GM12878 (cell line): ENCODE measurements around the gene THTPA. TPM values are rescaled to one million over a fixed set of nuclear protein-coding genes. Genes with fewer than 3 reads are reported as not detected.
"Not testable (repeated sequence)": the region's sequence is repeated elsewhere in the genome, so short reads cannot be mapped to it uniquely, and the experiment has no call there.

Experiments used
- ATAC-seq: fragments of 200-7000 bp; cut with Tn5 transposase; 3 replicates; pipeline ENCODE4 v1.9.1; 2020; ENCODE audit warnings: mild to moderate bottlenecking, moderate library complexity
- BruUV-seq: library from RNA; stranded (reverse); fragments of 400-500 nt; replicated peaks from 2 replicates; lab custom pipeline; 2021; lab: Mats Ljungman, UMichigan
- CTCF ChIA-PET: fragments of 300-600 bp; sonication (Branson Sonifier 250); formaldehyde crosslinking; extraction: SDS; loops from one replicate; lab custom pipeline; 2021; ENCODE audit warnings: inconsistent platforms; lab: Yijun Ruan, JAX
- POLR2A ChIA-PET: fragments of 350-600 bp; formaldehyde crosslinking; extraction: SDS; loops from one replicate; lab custom pipeline; 2021; ENCODE audit warnings: inconsistent platforms; lab: Charles Lee
- RAD21 ChIA-PET: fragments of 300-600 bp; sonication (Branson Sonifier 250); formaldehyde crosslinking; loops from one replicate; lab custom pipeline; 2023; ENCODE audit warnings: antibody characterized with exemption; ENCODE audit not compliant: unreplicated experiment; lab: Charles Lee
- SMC1A ChIA-PET: fragments of 300-600 bp; sonication (Branson Sonifier 250); formaldehyde crosslinking; loops from one replicate; lab custom pipeline; 2023; ENCODE audit not compliant: unreplicated experiment, uncharacterized antibody; lab: Charles Lee
- DNase-seq: peaks from one replicate; pipeline ENCODE4 v3.0.0-alpha.2; 2011; ENCODE audit warnings: low read depth, low spot score
- FAIRE-seq: peaks from 3 replicates; lab custom pipeline; 2011; peaks lifted over from hg19 to GRCh38; lab: Jason Lieb, UNC
- H2AFZ ChIP-seq: 2 replicates; pipeline ENCODE4 v1.6.0; 2011; ENCODE audit warnings: low read depth, low read length, control low read depth; ENCODE audit not compliant: control insufficient read depth
- H3K27ac ChIP-seq: 2 replicates; pipeline ENCODE4 v1.5.1; 2011; ENCODE audit warnings: control low read depth; ENCODE audit not compliant: control insufficient read depth, insufficient read depth
- H3K27me3 ChIP-seq, 2 experiments: replicated peaks in 1 of 2; 2 replicates each; pipeline versions ENCODE4 v1.6.0 to v1.6.1; 2011; ENCODE audit warnings: low read length in 1 of 2; ENCODE audit not compliant: control insufficient read depth in 2 of 2, insufficient read depth in 2 of 2
- H3K36me3 ChIP-seq, 2 experiments: 2 replicates each; pipeline ENCODE4 v1.5.1; 2011; ENCODE audit warnings: low read length in 1 of 2; ENCODE audit not compliant: control insufficient read depth in 2 of 2, insufficient read depth in 2 of 2
- H3K4me1 ChIP-seq: 2 replicates; pipeline ENCODE4 v1.6.1; 2011; ENCODE audit warnings: mild to moderate bottlenecking, low read length, moderate library complexity, mixed read lengths; ENCODE audit not compliant: control insufficient read depth, insufficient read depth
- H3K4me2 ChIP-seq: 2 replicates; pipeline ENCODE4 v1.6.0; 2011; ENCODE audit warnings: control low read depth; ENCODE audit not compliant: control insufficient read depth, insufficient read depth
- H3K4me3 ChIP-seq: fragments of 200-600 bp; sonication (generic); 2 replicates; pipeline ENCODE4 v1.5.1; 2016
- H3K79me2 ChIP-seq: 2 replicates; pipeline ENCODE4 v1.6.0; 2011; ENCODE audit warnings: low read length; ENCODE audit not compliant: control insufficient read depth, insufficient read depth
- H3K9ac ChIP-seq: 2 replicates; pipeline ENCODE4 v1.8.0; 2011; ENCODE audit warnings: low read length, control low read depth, mixed read lengths; ENCODE audit not compliant: control insufficient read depth, insufficient read depth
- H3K9me3 ChIP-seq: replicated peaks from 3 replicates; pipeline ENCODE4 v1.5.1; 2011; ENCODE audit warnings: mild to moderate bottlenecking, low read length; ENCODE audit not compliant: control insufficient read depth, insufficient read depth
- H4K20me1 ChIP-seq: 2 replicates; pipeline ENCODE4 v1.6.0; 2011; ENCODE audit not compliant: control insufficient read depth, insufficient read depth
- WGBS: methylation state at CpG from one replicate; pipeline ENCODE4 v1.1.6; 2016; ENCODE audit warnings: low lambda C conversion rate; ENCODE audit not compliant: insufficient replicate concordance, insufficient coverage; ENCODE audit errors: missing lambda C conversion rate; 5-methylcytosine and 5-hydroxymethylcytosine counted together
- in situ Hi-C: fragments of 300-500 bp; cut with MboI; formaldehyde crosslinking; loops from 9 replicates; pipeline ENCODE4 v1.14.3; 2018; ENCODE audit warnings: mixed read lengths
- intact Hi-C: fragments of 100-400 bp; cut with micrococcal nuclease; formaldehyde crosslinking; loops from one replicate; pipeline ENCODE4 v1.14.2; 2022; ENCODE audit not compliant: unreplicated experiment
- polyA plus RNA-seq, 11 experiments: library from polyadenylated mRNA; depleted of rRNA in 4 of 11; unstranded in 6 of 11; stranded (reverse) in 5 of 11; fragments of >200 nt; fragmentation: Nextera tagmentation in 4 of 11; fragmentation: Illumina TruSeq in 1 of 11; extraction: Ambion mirVana in 4 of 11; extraction: Trizol in 1 of 11; gene quantifications; 1 replicate in 1 of 11; 2 replicates in 10 of 11; pipeline versions ENCODE4 v1.2.1 to v1.2.3, GENCODE V29; 2011 to 2016; ENCODE audit warnings: inconsistent platforms in 2 of 11, missing spikeins in 2 of 11, low read depth in 1 of 11
- total RNA-seq, 4 experiments: library from RNA; depleted of rRNA in 3 of 4; stranded (reverse); fragments of >200 nt in 3 of 4; fragmentation: Illumina TruSeq in 1 of 4; extraction: Trizol in 1 of 4; gene quantifications; 2 replicates each; pipeline versions ENCODE4 v1.2.1 to v1.2.3, GENCODE V29; 2013 to 2021

THTPA gene
- total and polyA plus RNA-seq, 10 of the 15 experiments (the other 5 are each of a cell fraction or from before 2014, with no cell fraction given): 3.1 to 24.9 (median 12.8) TPM

- H3K36me3 ChIP-seq, H3K4me3 ChIP-seq, in situ Hi-C loops, H3K4me2 ChIP-seq, RAD21 ChIA-PET, BruUV-seq, intact Hi-C loops, POLR2A ChIA-PET, FAIRE-seq, H4K20me1 ChIP-seq, H3K27me3 ChIP-seq, H3K9ac ChIP-seq, ATAC-seq, DNase-seq, H3K79me2 ChIP-seq, H2AFZ ChIP-seq, H3K9me3 ChIP-seq, H3K27ac ChIP-seq: not testable (repeated sequence)
- CTCF ChIA-PET: interaction anchor here (4.5 to 6.3 kb wide), 2 partner anchors 22 kb away, joined by 51 to 67 read pairs; no protein-coding TSS in a partner anchor
- SMC1A ChIA-PET: interaction anchor here (2.0 kb wide), 1 partner anchor 20 kb away, joined by 7 read pairs; no protein-coding TSS in a partner anchor
- 71% methylated on average over 7 of the region's 7 CpGs for WGBS
- peaks cover 29% of the 10 kb centered on the region for H3K4me1 ChIP-seq
Measured at GRCh38 chr14:23609411-23610089, 53.5 kb downstream of the THTPA start.

Other genes with a start within 250 kb of the THTPA start
Only the 7 nearest of the 13 such genes appear.
- gene MYH6, start 148.0 kb upstream of the THTPA start, total RNA-seq (2014; rRNA removed): not detected in 2 replicates
- gene MYH6, start 148.0 kb upstream of the THTPA start, total RNA-seq (2014; rRNA removed; fragmentation: Illumina TruSeq; extraction: Trizol): not detected in 2 replicates
- gene MYH6, start 148.0 kb upstream of the THTPA start, total RNA-seq (2021): not detected in 2 replicates
- gene MYH6, start 148.0 kb upstream of the THTPA start, polyA plus RNA-seq (2011; rRNA removed): 0.05 and 0.06 TPM in 2 replicates
- gene MYH6, start 148.0 kb upstream of the THTPA start, polyA plus RNA-seq (2014; fragmentation: Illumina TruSeq; extraction: Trizol): 0.01 TPM in 1 of 2 replicates, not detected in the other
- not detected for gene MYH6, start 148.0 kb upstream of the THTPA start, polyA plus RNA-seq (2014; fragmentation: Nextera tagmentation; extraction: Ambion mirVana)
- gene MYH6, start 148.0 kb upstream of the THTPA start, polyA plus RNA-seq (2014; rRNA removed): not detected in 2 replicates
- gene MYH6, start 148.0 kb upstream of the THTPA start, polyA plus RNA-seq (2016; fragmentation: Nextera tagmentation; extraction: Ambion mirVana): under 1 TPM in 1 of 2 experiments, not detected in 1; 0.84 TPM
- gene MYH7, start 120.6 kb upstream of the THTPA start, total RNA-seq (2014; rRNA removed): 0.05 TPM in 1 of 2 replicates, not detected in the other
- gene MYH7, start 120.6 kb upstream of the THTPA start, total RNA-seq (2014; rRNA removed; fragmentation: Illumina TruSeq; extraction: Trizol): 0.04 and 0.05 TPM in 2 replicates
- 0.10 and 0.11 TPM in 2 replicates for gene MYH7, start 120.6 kb upstream of the THTPA start, total RNA-seq (2021)
- 0.01 TPM in 1 of 2 replicates, not detected in the other for gene MYH7, start 120.6 kb upstream of the THTPA start, polyA plus RNA-seq (2011; rRNA removed)
- gene MYH7, start 120.6 kb upstream of the THTPA start, polyA plus RNA-seq (2014; fragmentation: Illumina TruSeq; extraction: Trizol): 0.04 TPM in 1 of 2 replicates, not detected in the other
- gene MYH7, start 120.6 kb upstream of the THTPA start, polyA plus RNA-seq (2014; fragmentation: Nextera tagmentation; extraction: Ambion mirVana): not detected
- 0.09 TPM in 2 replicates for gene MYH7, start 120.6 kb upstream of the THTPA start, polyA plus RNA-seq (2014; rRNA removed)
- under 1 TPM; 0.05 TPM for gene MYH7, start 120.6 kb upstream of the THTPA start, polyA plus RNA-seq (2016; fragmentation: Nextera tagmentation; extraction: Ambion mirVana)
- gene NGDN, start 86.6 kb upstream of the THTPA start, total RNA-seq (2014; rRNA removed): 48.7 and 49.6 TPM in 2 replicates
- 62.6 and 64.3 TPM in 2 replicates for gene NGDN, start 86.6 kb upstream of the THTPA start, total RNA-seq (2014; rRNA removed; fragmentation: Illumina TruSeq; extraction: Trizol)
- gene NGDN, start 86.6 kb upstream of the THTPA start, total RNA-seq (2021): 38.2 and 40.4 TPM in 2 replicates
- 78.5 and 86.6 TPM in 2 replicates for gene NGDN, start 86.6 kb upstream of the THTPA start, polyA plus RNA-seq (2011; rRNA removed)
- gene NGDN, start 86.6 kb upstream of the THTPA start, polyA plus RNA-seq (2014; fragmentation: Illumina TruSeq; extraction: Trizol): 62.3 and 71.9 TPM in 2 replicates
- gene NGDN, start 86.6 kb upstream of the THTPA start, polyA plus RNA-seq (2014; fragmentation: Nextera tagmentation; extraction: Ambion mirVana): 100 to 1,000 TPM; 146 to 163 TPM
- 54.9 and 56.6 TPM in 2 replicates for gene NGDN, start 86.6 kb upstream of the THTPA start, polyA plus RNA-seq (2014; rRNA removed)
- gene NGDN, start 86.6 kb upstream of the THTPA start, polyA plus RNA-seq (2016; fragmentation: Nextera tagmentation; extraction: Ambion mirVana): 10 to 100 TPM; 80.9 to 90.0 TPM
- gene ZFHX2, start 4.5 kb upstream of the THTPA start, total RNA-seq (2014; rRNA removed): 0.11 and 0.40 TPM in 2 replicates
- gene ZFHX2, start 4.5 kb upstream of the THTPA start, total RNA-seq (2014; rRNA removed; fragmentation: Illumina TruSeq; extraction: Trizol): 0.14 and 0.54 TPM in 2 replicates
- 1.8 and 2.2 TPM in 2 replicates for gene ZFHX2, start 4.5 kb upstream of the THTPA start, total RNA-seq (2021)
- 0.10 and 0.42 TPM in 2 replicates for gene ZFHX2, start 4.5 kb upstream of the THTPA start, polyA plus RNA-seq (2011; rRNA removed)
- 0.19 and 0.56 TPM in 2 replicates for gene ZFHX2, start 4.5 kb upstream of the THTPA start, polyA plus RNA-seq (2014; fragmentation: Illumina TruSeq; extraction: Trizol)
- 1 to 10 TPM in 1 of 2 experiments, under 1 TPM in 1; 0.27 to 1.3 TPM for gene ZFHX2, start 4.5 kb upstream of the THTPA start, polyA plus RNA-seq (2014; fragmentation: Nextera tagmentation; extraction: Ambion mirVana)
- gene ZFHX2, start 4.5 kb upstream of the THTPA start, polyA plus RNA-seq (2014; rRNA removed): 0.32 and 0.72 TPM in 2 replicates
- gene ZFHX2, start 4.5 kb upstream of the THTPA start, polyA plus RNA-seq (2016; fragmentation: Nextera tagmentation; extraction: Ambion mirVana): 1 to 10 TPM in 1 of 2 experiments, under 1 TPM in 1; 0.59 to 1.2 TPM
- gene AP1G2, start 11.5 kb downstream of the THTPA start, total RNA-seq (2014; rRNA removed): 74.6 and 74.9 TPM in 2 replicates
- gene AP1G2, start 11.5 kb downstream of the THTPA start, total RNA-seq (2014; rRNA removed; fragmentation: Illumina TruSeq; extraction: Trizol): 41.5 and 45.5 TPM in 2 replicates
- gene AP1G2, start 11.5 kb downstream of the THTPA start, total RNA-seq (2021): 110 and 135 TPM in 2 replicates
- 61.2 and 115 TPM in 2 replicates for gene AP1G2, start 11.5 kb downstream of the THTPA start, polyA plus RNA-seq (2011; rRNA removed)
- 60.4 and 92.7 TPM in 2 replicates for gene AP1G2, start 11.5 kb downstream of the THTPA start, polyA plus RNA-seq (2014; fragmentation: Illumina TruSeq; extraction: Trizol)
- 10 to 100 TPM; 55.6 to 65.5 TPM for gene AP1G2, start 11.5 kb downstream of the THTPA start, polyA plus RNA-seq (2014; fragmentation: Nextera tagmentation; extraction: Ambion mirVana)
- gene AP1G2, start 11.5 kb downstream of the THTPA start, polyA plus RNA-seq (2014; rRNA removed): 129 and 146 TPM in 2 replicates
- gene AP1G2, start 11.5 kb downstream of the THTPA start, polyA plus RNA-seq (2016; fragmentation: Nextera tagmentation; extraction: Ambion mirVana): 100 to 1,000 TPM; 114 to 122 TPM
- 2.5 and 2.6 TPM in 2 replicates for gene JPH4, start 22.5 kb downstream of the THTPA start, total RNA-seq (2014; rRNA removed)
- 3.0 and 3.2 TPM in 2 replicates for gene JPH4, start 22.5 kb downstream of the THTPA start, total RNA-seq (2014; rRNA removed; fragmentation: Illumina TruSeq; extraction: Trizol)
- 10.3 and 10.6 TPM in 2 replicates for gene JPH4, start 22.5 kb downstream of the THTPA start, total RNA-seq (2021)
- gene JPH4, start 22.5 kb downstream of the THTPA start, polyA plus RNA-seq (2011; rRNA removed): 6.8 and 8.4 TPM in 2 replicates
- 4.2 and 5.5 TPM in 2 replicates for gene JPH4, start 22.5 kb downstream of the THTPA start, polyA plus RNA-seq (2014; fragmentation: Illumina TruSeq; extraction: Trizol)
- under 1 TPM; 0.48 to 0.60 TPM for gene JPH4, start 22.5 kb downstream of the THTPA start, polyA plus RNA-seq (2014; fragmentation: Nextera tagmentation; extraction: Ambion mirVana)
- 6.7 and 7.1 TPM in 2 replicates for gene JPH4, start 22.5 kb downstream of the THTPA start, polyA plus RNA-seq (2014; rRNA removed)
- gene JPH4, start 22.5 kb downstream of the THTPA start, polyA plus RNA-seq (2016; fragmentation: Nextera tagmentation; extraction: Ambion mirVana): 1 to 10 TPM; 3.4 to 4.4 TPM
- 0.38 and 0.73 TPM in 2 replicates for gene DHRS2, start 80.1 kb downstream of the THTPA start, total RNA-seq (2014; rRNA removed)
- gene DHRS2, start 80.1 kb downstream of the THTPA start, total RNA-seq (2014; rRNA removed; fragmentation: Illumina TruSeq; extraction: Trizol): 0.46 and 0.58 TPM in 2 replicates
- 0.49 and 0.58 TPM in 2 replicates for gene DHRS2, start 80.1 kb downstream of the THTPA start, total RNA-seq (2021)
- 0.71 and 1.3 TPM in 2 replicates for gene DHRS2, start 80.1 kb downstream of the THTPA start, polyA plus RNA-seq (2011; rRNA removed)
- gene DHRS2, start 80.1 kb downstream of the THTPA start, polyA plus RNA-seq (2014; fragmentation: Illumina TruSeq; extraction: Trizol): 0.32 TPM in 1 of 2 replicates, not detected in the other
- under 1 TPM in 1 of 2 experiments, not detected in 1; 0.09 TPM for gene DHRS2, start 80.1 kb downstream of the THTPA start, polyA plus RNA-seq (2014; fragmentation: Nextera tagmentation; extraction: Ambion mirVana)
- gene DHRS2, start 80.1 kb downstream of the THTPA start, polyA plus RNA-seq (2014; rRNA removed): 0.70 and 0.82 TPM in 2 replicates
- gene DHRS2, start 80.1 kb downstream of the THTPA start, polyA plus RNA-seq (2016; fragmentation: Nextera tagmentation; extraction: Ambion mirVana): 1 to 10 TPM; 1.8 TPM